Measurements from ENCODE around the gene TEX22.

Gene TEX22

DNA sequence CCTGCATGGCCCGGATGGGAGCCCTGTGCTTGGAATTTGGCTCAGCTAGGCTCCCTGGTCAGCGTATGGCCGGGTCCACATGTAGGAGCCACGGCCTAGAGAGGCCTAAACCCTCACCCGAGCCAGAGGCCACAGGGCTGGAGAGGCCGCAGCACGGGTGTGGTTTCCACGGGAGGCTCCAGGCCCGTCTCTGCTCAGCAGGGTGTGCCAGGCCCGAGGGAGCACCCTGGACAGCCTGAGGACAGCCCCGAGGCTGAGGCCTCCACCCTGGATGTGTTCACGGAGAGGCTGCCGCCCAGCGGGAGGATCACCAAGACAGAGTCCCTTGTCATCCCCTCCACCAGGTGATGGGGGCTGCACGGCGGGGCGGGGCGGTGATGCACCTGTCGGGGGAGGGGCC is 17.6 kb upstream of the TEX22 start:
- no peak overlapping the region for H3K56ac ChIP-seq (ENCODE audit: low read length)
- H3K9ac ChIP-seq (ENCODE audit: low read length), result no peak overlapping the region
- H2BK15ac ChIP-seq (replicated peaks; ENCODE audit: low read depth), result no peak overlapping the region
- no peaks in the 10 kb centered on the region for H3K36me3 ChIP-seq (ENCODE audit: control insufficient read depth, insufficient read depth, low read length)
- H2BK5ac ChIP-seq (ENCODE audit: low read length), result no peak overlapping the region
- H3K4me1 ChIP-seq (ENCODE audit: control insufficient read depth, low read depth, low read length), result no peaks in the 10 kb centered on the region
- no peak overlapping the region for H3K4me2 ChIP-seq (ENCODE audit: low read length)
- H3K18ac ChIP-seq (ENCODE audit: low read length), result no peak overlapping the region
- H3K27me3 ChIP-seq (ENCODE audit: insufficient read depth, low read length, poor library complexity), result no peaks in the 10 kb centered on the region
- no peak overlapping the region for H2BK120ac ChIP-seq (ENCODE audit: low read depth, low read length)
- no peak for DNase-seq
- H2AK5ac ChIP-seq (ENCODE audit: low read length), result no peak overlapping the region
- H4K8ac ChIP-seq (ENCODE audit: low read depth, low read length), result no peak overlapping the region
- H3K79me2 ChIP-seq (ENCODE audit: control insufficient read depth, insufficient read depth, low read length), result no peaks in the 10 kb centered on the region
- H3K27ac ChIP-seq (ENCODE audit: low read depth, low read length), result no peak overlapping the region
- WGBS (ENCODE audit: extremely low coverage, insufficient coverage, low lambda C conversion rate), result no CpG with 5 or more reads among the region's 19 CpGs
- no peak overlapping the region for H3K23ac ChIP-seq (ENCODE audit: low read length)
- H4K5ac ChIP-seq (ENCODE audit: low read length), result no peak overlapping the region
- no peak overlapping the region for H3K4ac ChIP-seq (ENCODE audit: low read depth, low read length)
- H3K79me1 ChIP-seq (ENCODE audit: low read length), result no peaks in the 10 kb centered on the region
- H3K4me3 ChIP-seq (ENCODE audit: low read length), result no peak overlapping the region

DNA sequence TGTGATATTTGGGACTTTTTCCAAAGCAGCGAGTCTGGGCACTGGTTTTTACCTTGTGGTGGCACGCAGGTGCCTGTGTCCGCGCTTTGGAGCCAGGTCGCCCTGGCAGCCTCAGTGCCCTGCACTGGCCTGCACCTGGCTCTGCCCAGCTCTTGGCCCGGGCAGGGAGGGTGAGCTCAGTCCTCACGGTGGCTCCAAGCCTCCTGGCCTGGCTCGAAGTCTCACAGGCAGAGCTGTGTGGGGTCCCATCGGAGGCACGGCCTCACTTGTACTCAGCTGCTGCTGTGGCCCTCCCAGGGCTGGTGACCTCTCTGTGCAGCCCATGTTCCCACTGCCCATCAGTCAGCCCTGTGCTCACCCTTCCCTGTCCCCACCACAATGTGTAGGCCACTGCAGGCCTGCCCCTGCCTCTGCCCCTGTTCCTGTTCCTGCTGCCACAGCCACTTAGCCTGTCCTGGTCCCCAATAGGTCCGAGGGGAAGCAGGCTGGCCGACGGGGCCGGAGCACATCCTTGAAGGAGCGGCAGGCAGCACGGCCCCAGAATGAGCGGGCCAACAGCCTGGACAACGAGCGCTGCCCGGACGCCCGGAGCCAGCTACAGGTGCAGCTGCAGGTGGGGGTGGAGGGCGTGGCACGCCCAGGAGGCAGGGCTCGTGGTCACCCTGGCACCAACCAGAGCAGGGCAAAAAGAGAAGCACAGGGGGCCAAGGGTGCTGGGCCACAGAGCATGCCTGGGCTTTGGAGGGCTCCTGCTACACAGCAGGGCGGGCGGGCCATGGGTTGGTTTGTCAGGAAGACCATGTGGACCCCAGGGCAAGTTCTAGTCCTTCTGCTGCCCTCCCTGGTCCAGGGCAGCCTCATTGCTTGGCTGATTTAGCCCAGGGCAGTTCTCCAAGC is 16.6 kb upstream of the TEX22 start:
- H4K8ac ChIP-seq (ENCODE audit: low read depth, low read length), result no peak overlapping the region
- no peak overlapping the region for H3K23ac ChIP-seq (ENCODE audit: low read length)
- no peaks in the 10 kb centered on the region for H3K36me3 ChIP-seq (ENCODE audit: control insufficient read depth, insufficient read depth, low read length)
- no peaks in the 10 kb centered on the region for H3K79me1 ChIP-seq (ENCODE audit: low read length)
- no peak overlapping the region for H2BK15ac ChIP-seq (replicated peaks; ENCODE audit: low read depth)
- H3K27me3 ChIP-seq (ENCODE audit: insufficient read depth, low read length, poor library complexity), result no peaks in the 10 kb centered on the region
- no peak overlapping the region for H3K27ac ChIP-seq (ENCODE audit: low read depth, low read length)
- H3K4ac ChIP-seq (ENCODE audit: low read depth, low read length), result no peak overlapping the region
- no peak for DNase-seq
- H3K79me2 ChIP-seq (ENCODE audit: control insufficient read depth, insufficient read depth, low read length), result no peaks in the 10 kb centered on the region
- no peak overlapping the region for H3K56ac ChIP-seq (ENCODE audit: low read length)
- H3K4me1 ChIP-seq (ENCODE audit: control insufficient read depth, low read depth, low read length), result no peaks in the 10 kb centered on the region
- WGBS (ENCODE audit: extremely low coverage, insufficient coverage, low lambda C conversion rate), result no CpG with 5 or more reads among the region's 27 CpGs
- H2AK5ac ChIP-seq (ENCODE audit: low read length), result no peak overlapping the region
- no peak overlapping the region for H4K5ac ChIP-seq (ENCODE audit: low read length)
- no peak overlapping the region for H2BK120ac ChIP-seq (ENCODE audit: low read depth, low read length)
- H3K4me3 ChIP-seq (ENCODE audit: low read length), result no peak overlapping the region
- no peak overlapping the region for H3K4me2 ChIP-seq (ENCODE audit: low read length)
- no peak overlapping the region for H2BK5ac ChIP-seq (ENCODE audit: low read length)
- H3K9ac ChIP-seq (ENCODE audit: low read length), result no peak overlapping the region
- H3K18ac ChIP-seq (ENCODE audit: low read length), result no peak overlapping the region

- Histone ChIP-seq H3K4me1 (ENCODE audit: control insufficient read depth, low read depth, low read length) (no peaks in the 10 kb centered on the region), H3K79me1 (ENCODE audit: low read length) (no peaks in the 10 kb centered on the region), H2BK5ac (ENCODE audit: low read length) (no peak overlapping the region), H3K27me3 (ENCODE audit: insufficient read depth, low read length, poor library complexity) (no peaks in the 10 kb centered on the region), H2BK15ac (replicated peaks; ENCODE audit: low read depth) (no peak overlapping the region), H3K36me3 (ENCODE audit: control insufficient read depth, insufficient read depth, low read length) (no peaks in the 10 kb centered on the region), H2BK120ac (ENCODE audit: low read depth, low read length) (no peak overlapping the region), H3K9ac (ENCODE audit: low read length) (no peak overlapping the region), H3K4ac (ENCODE audit: low read depth, low read length) (no peak overlapping the region), H4K5ac (ENCODE audit: low read length) (no peak overlapping the region), H3K4me3 (ENCODE audit: low read length) (no peak overlapping the region), H3K79me2 (ENCODE audit: control insufficient read depth, insufficient read depth, low read length) (no peaks in the 10 kb centered on the region), H3K4me2 (ENCODE audit: low read length) (no peak overlapping the region), H3K27ac (ENCODE audit: low read depth, low read length) (no peak overlapping the region), H4K8ac (ENCODE audit: low read depth, low read length) (no peak overlapping the region), H2AK5ac (ENCODE audit: low read length) (no peak overlapping the region), H3K23ac (ENCODE audit: low read length) (no peak overlapping the region), H3K56ac (ENCODE audit: low read length) (no peak overlapping the region), H3K18ac (ENCODE audit: low read length) (no peak overlapping the region)
- no peak for DNase-seq
- no CpG with 5 or more reads among the region's 26 CpGs for WGBS (ENCODE audit: extremely low coverage, insufficient coverage, low lambda C conversion rate)
Measured at GRCh38 chr14:105382343-105383082, 15.8 kb upstream of the TEX22 start.

DNA sequence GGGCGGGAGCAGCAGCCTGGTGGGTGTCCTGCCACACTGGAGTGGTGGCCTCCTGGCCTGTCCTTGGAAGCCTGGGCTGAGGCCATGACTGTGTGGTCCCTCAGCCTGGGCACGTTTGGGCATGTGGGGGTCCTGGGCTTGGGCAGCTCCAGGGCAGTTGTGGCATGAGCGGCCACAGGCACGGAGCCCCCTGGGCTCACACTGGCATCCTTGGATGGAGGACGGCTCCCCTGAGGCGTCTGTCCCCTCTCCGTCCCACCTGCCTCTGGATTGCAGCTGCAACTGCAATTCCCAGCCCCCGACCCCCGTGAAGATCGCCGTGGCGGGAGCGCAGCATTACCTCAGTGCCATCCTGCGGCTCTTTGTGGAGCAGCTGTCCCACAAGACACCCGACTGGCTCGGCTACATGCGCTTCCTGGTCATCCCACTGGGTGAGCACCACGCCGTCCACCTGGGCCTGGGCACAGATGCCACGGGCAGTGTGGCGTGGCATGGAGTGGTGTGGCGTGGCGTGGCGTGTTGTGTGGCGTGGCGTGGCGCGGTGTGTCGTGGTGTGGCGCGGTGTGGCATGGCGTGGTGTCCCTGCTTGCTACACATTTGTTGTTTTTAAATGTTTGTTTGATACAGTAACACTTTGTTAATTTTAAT is 15.1 kb upstream of the TEX22 start:
- Histone ChIP-seq H3K79me2 (ENCODE audit: control insufficient read depth, insufficient read depth, low read length) (no peaks in the 10 kb centered on the region), H3K4ac (ENCODE audit: low read depth, low read length) (no peak overlapping the region), H3K9ac (ENCODE audit: low read length) (no peak overlapping the region), H3K79me1 (ENCODE audit: low read length) (no peaks in the 10 kb centered on the region), H4K5ac (ENCODE audit: low read length) (no peak overlapping the region), H2BK5ac (ENCODE audit: low read length) (no peak overlapping the region), H2AK5ac (ENCODE audit: low read length) (no peak overlapping the region), H3K56ac (ENCODE audit: low read length) (no peak overlapping the region), H3K18ac (ENCODE audit: low read length) (no peak overlapping the region), H3K27me3 (ENCODE audit: insufficient read depth, low read length, poor library complexity) (no peaks in the 10 kb centered on the region), H3K23ac (ENCODE audit: low read length) (no peak overlapping the region), H3K4me1 (ENCODE audit: control insufficient read depth, low read depth, low read length) (no peaks in the 10 kb centered on the region), H3K27ac (ENCODE audit: low read depth, low read length) (no peak overlapping the region), H2BK120ac (ENCODE audit: low read depth, low read length) (no peak overlapping the region), H3K4me3 (ENCODE audit: low read length) (no peak overlapping the region), H2BK15ac (replicated peaks; ENCODE audit: low read depth) (no peak overlapping the region), H3K36me3 (ENCODE audit: control insufficient read depth, insufficient read depth, low read length) (no peaks in the 10 kb centered on the region), H3K4me2 (ENCODE audit: low read length) (no peak overlapping the region), H4K8ac (ENCODE audit: low read depth, low read length) (no peak overlapping the region)
- DNase-seq, result no peak
- WGBS (ENCODE audit: extremely low coverage, insufficient coverage, low lambda C conversion rate), result no CpG with 5 or more reads among the region's 32 CpGs

DNA sequence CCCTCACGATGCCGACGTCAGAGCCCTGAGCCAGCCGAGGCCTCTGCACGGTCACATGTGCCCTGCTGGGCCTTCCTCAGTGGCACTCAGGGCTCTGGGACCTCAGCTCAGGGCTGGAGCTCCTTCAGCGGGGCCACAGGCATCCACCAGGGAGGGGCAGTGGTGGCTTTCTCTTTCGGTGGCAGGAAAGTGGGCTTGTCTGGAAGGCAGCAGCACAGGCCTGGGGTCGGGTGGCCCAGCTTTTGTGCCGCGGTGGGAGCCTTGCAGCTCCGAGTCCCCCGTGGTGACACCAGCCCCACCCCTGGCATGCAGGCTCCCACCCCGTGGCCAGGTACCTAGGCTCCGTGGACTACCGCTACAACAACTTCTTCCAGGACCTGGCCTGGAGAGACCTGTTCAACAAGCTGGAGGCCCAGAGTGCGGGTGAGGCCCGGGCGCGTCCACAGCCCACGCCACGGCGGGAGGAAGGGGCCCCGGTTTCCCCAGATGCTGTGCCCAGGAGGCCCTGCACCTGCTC is 14.2 kb upstream of the TEX22 start:
- Histone ChIP-seq H3K4me1 (ENCODE audit: control insufficient read depth, low read depth, low read length) (no peaks in the 10 kb centered on the region), H3K27ac (ENCODE audit: low read depth, low read length) (no peak overlapping the region), H3K4me2 (ENCODE audit: low read length) (no peak overlapping the region), H3K36me3 (ENCODE audit: control insufficient read depth, insufficient read depth, low read length) (no peaks in the 10 kb centered on the region), H4K8ac (ENCODE audit: low read depth, low read length) (no peak overlapping the region), H2BK5ac (ENCODE audit: low read length) (no peak overlapping the region), H3K27me3 (ENCODE audit: insufficient read depth, low read length, poor library complexity) (no peaks in the 10 kb centered on the region), H3K4me3 (ENCODE audit: low read length) (no peak overlapping the region), H3K9ac (ENCODE audit: low read length) (no peak overlapping the region), H3K79me2 (ENCODE audit: control insufficient read depth, insufficient read depth, low read length) (no peaks in the 10 kb centered on the region), H4K5ac (ENCODE audit: low read length) (no peak overlapping the region), H3K23ac (ENCODE audit: low read length) (no peak overlapping the region), H3K56ac (ENCODE audit: low read length) (no peak overlapping the region), H2AK5ac (ENCODE audit: low read length) (no peak overlapping the region), H3K79me1 (ENCODE audit: low read length) (no peaks in the 10 kb centered on the region), H3K4ac (ENCODE audit: low read depth, low read length) (no peak overlapping the region), H2BK120ac (ENCODE audit: low read depth, low read length) (no peak overlapping the region), H3K18ac (ENCODE audit: low read length) (no peak overlapping the region), H2BK15ac (replicated peaks; ENCODE audit: low read depth) (no peak overlapping the region)
- DNase-seq, result no peak
- WGBS (ENCODE audit: extremely low coverage, insufficient coverage, low lambda C conversion rate), result no CpG with 5 or more reads among the region's 23 CpGs
